Endothelial cell of umbilical vein (primary cell): ENCODE data around the gene LAMC3. TPM values are rescaled to one million over a fixed set of nuclear protein-coding genes. Genes with fewer than 3 reads are reported as not detected.

Source experiments
- BruUV-seq: library from RNA; stranded (reverse); fragments of 400-500 nt; replicated peaks from 2 replicates; lab custom pipeline; 2021; lab: Mats Ljungman, UMichigan
- CTCF ChIA-PET: fragments of 300-600, 350-600 bp; sonication (Branson Sonifier 250); formaldehyde crosslinking; loops from one replicate; lab custom pipeline; 2021; ENCODE audit warnings: antibody characterized with exemption, inconsistent platforms; lab: Charles Lee
- POLR2A ChIA-PET: fragments of 300-600, 350-600 bp; sonication (Branson Sonifier 250); formaldehyde crosslinking; loops from one replicate; lab custom pipeline; 2021; ENCODE audit warnings: antibody characterized with exemption, inconsistent platforms; lab: Charles Lee
- DNase-seq: peaks from one replicate; pipeline ENCODE4 v3.0.0-alpha.2; 2011; ENCODE audit warnings: low read depth, low spot score
- FAIRE-seq: peaks from 2 replicates; lab custom pipeline; 2011; peaks lifted over from hg19 to GRCh38; lab: Jason Lieb, UNC
- H2AFZ ChIP-seq: 2 replicates; pipeline ENCODE4 v1.6.0; 2012; ENCODE audit warnings: low read depth, low read length, control low read depth, inconsistent platforms
- H3K27ac ChIP-seq: 2 replicates; pipeline ENCODE4 v1.5.1; 2011; ENCODE audit warnings: low read depth, mild to moderate bottlenecking, control low read depth, low read length, moderate library complexity; ENCODE audit not compliant: insufficient read depth
- H3K27me3 ChIP-seq, 2 experiments: 2 replicates each; pipeline versions ENCODE4 v1.6.0 to v1.6.1; 2011; ENCODE audit warnings: low read length in 2 of 2, mixed read lengths in 1 of 2; ENCODE audit not compliant: control insufficient read depth in 2 of 2, insufficient read depth in 2 of 2
- H3K36me3 ChIP-seq, 2 experiments: 2 replicates in 1 of 2; 3 replicates in 1 of 2; pipeline ENCODE4 v1.5.1; 2011; ENCODE audit warnings: low read length in 2 of 2, mild to moderate bottlenecking in 1 of 2, moderate library complexity in 1 of 2; ENCODE audit not compliant: control insufficient read depth in 2 of 2, insufficient read depth in 2 of 2; ENCODE audit errors: extremely low read depth in 1 of 2
- H3K4me1 ChIP-seq: 3 replicates; pipeline ENCODE4 v1.5.1; 2011; ENCODE audit warnings: mild to moderate bottlenecking, low read length; ENCODE audit not compliant: control insufficient read depth, insufficient read depth; ENCODE audit errors: extremely low read depth
- H3K4me2 ChIP-seq: 2 replicates; pipeline ENCODE4 v1.6.1; 2011; ENCODE audit warnings: low read length, control low read depth, mixed read lengths; ENCODE audit not compliant: insufficient read depth
- H3K4me3 ChIP-seq, 3 experiments: fragments of 200-600 bp in 1 of 3; sonication (generic), shearing (Covaris generic) in 1 of 3; replicated peaks in 1 of 3; 2 replicates each; pipeline ENCODE4 v1.5.1; 2011 to 2016; ENCODE audit warnings: control low read depth in 3 of 3, low read length in 3 of 3, mild to moderate bottlenecking in 2 of 3, inconsistent platforms in 1 of 3, low read depth in 1 of 3, moderate library complexity in 1 of 3; ENCODE audit not compliant: insufficient read depth in 1 of 3
- H3K79me2 ChIP-seq: 2 replicates; pipeline ENCODE4 v1.6.0; 2012; ENCODE audit warnings: low read length, inconsistent platforms; ENCODE audit not compliant: control insufficient read depth, insufficient read depth
- H3K9ac ChIP-seq: replicated peaks from 2 replicates; pipeline ENCODE3; 2011; ENCODE audit warnings: low read length, control low read depth; ENCODE audit not compliant: insufficient read depth; ENCODE audit errors: extremely low read depth
- H3K9me1 ChIP-seq: replicated peaks from 3 replicates; pipeline ENCODE4 v1.6.0; 2011; ENCODE audit warnings: mild to moderate bottlenecking, low read length; ENCODE audit not compliant: control insufficient read depth, insufficient read depth; ENCODE audit errors: extremely low read depth
- H3K9me3 ChIP-seq: replicated peaks from 2 replicates; pipeline ENCODE4 v1.5.1; 2012; ENCODE audit warnings: low read length, inconsistent platforms; ENCODE audit not compliant: control insufficient read depth, insufficient read depth
- H4K20me1 ChIP-seq: replicated peaks from 2 replicates; pipeline ENCODE3; 2011; ENCODE audit warnings: mild to moderate bottlenecking, low read length; ENCODE audit not compliant: control insufficient read depth, insufficient read depth; ENCODE audit errors: extremely low read depth
- CTCF ChIP-seq, 2 donors: IDR thresholded peaks; 1 replicate in 1 of 2; 2 replicates in 1 of 2; pipeline ENCODE4 v1.5.1; 2011; ENCODE audit warnings: low read length in 2 of 2, mild to moderate bottlenecking in 2 of 2, moderate library complexity in 2 of 2, control low read depth in 1 of 2, inconsistent platforms in 1 of 2, low read depth in 1 of 2; ENCODE audit not compliant: insufficient read depth in 1 of 2; ENCODE audit errors: extremely low read depth in 1 of 2
- EZH2 ChIP-seq: IDR thresholded peaks from 2 replicates; pipeline ENCODE4 v1.6.1; 2012; ENCODE audit warnings: borderline replicate concordance, low read depth, mild to moderate bottlenecking, moderate library complexity, low read length, inconsistent platforms; ENCODE audit not compliant: severe bottlenecking
- FOS ChIP-seq: IDR thresholded peaks from 2 replicates; pipeline ENCODE4 v1.6.1; 2011; ENCODE audit warnings: mild to moderate bottlenecking, low read length, moderate library complexity, borderline replicate concordance; ENCODE audit not compliant: insufficient read depth
- GATA2 ChIP-seq: IDR thresholded peaks from 2 replicates; pipeline ENCODE4 v1.7.0; 2011; ENCODE audit warnings: low read depth, mild to moderate bottlenecking, moderate library complexity, mixed read lengths, low read length; ENCODE audit not compliant: insufficient read length, insufficient read depth
- JUN ChIP-seq: IDR thresholded peaks from 2 replicates; pipeline ENCODE4 v1.6.1; 2011; ENCODE audit warnings: borderline replicate concordance, low read depth; ENCODE audit not compliant: insufficient read length, insufficient read depth
- MAX ChIP-seq: IDR thresholded peaks from 2 replicates; pipeline ENCODE4 v1.6.1; 2011; ENCODE audit not compliant: insufficient read depth, insufficient read length
- MYC ChIP-seq: IDR thresholded peaks from one replicate; pipeline ENCODE4 v1.6.1; 2011; ENCODE audit warnings: mild to moderate bottlenecking, low read depth, low read length
- POLR2A ChIP-seq: IDR thresholded peaks from 2 replicates; pipeline ENCODE4 v1.6.1; 2012; ENCODE audit warnings: low read depth, mild to moderate bottlenecking, control low read depth, low read length
- POLR2AphosphoS5 ChIP-seq: IDR thresholded peaks from 2 replicates; pipeline ENCODE4 v1.6.1; 2012; ENCODE audit warnings: low read depth, mild to moderate bottlenecking, control low read depth, low read length, moderate library complexity; ENCODE audit not compliant: insufficient read depth
- dilution Hi-C: fragments of 300-500 bp; cut with MboI; formaldehyde crosslinking; loops from one replicate; pipeline ENCODE4 v1.15.0; 2019; ENCODE audit warnings: low sequenced_read_pairs; ENCODE audit not compliant: extremely low pct_ligation_motif_present
- intact Hi-C: fragments of 100-400 bp; cut with micrococcal nuclease; formaldehyde crosslinking; loops from one replicate; pipeline ENCODE4 v1.10.0; 2022
- polyA plus RNA-seq, 4 experiments: library from polyadenylated mRNA; depleted of rRNA in 3 of 4; stranded (reverse) in 3 of 4; unstranded in 1 of 4; fragments of >200 nt; gene quantifications; 2 replicates each; pipeline versions ENCODE4 v1.2.1 to v1.2.3, GENCODE V29; 2011 to 2012; ENCODE audit warnings: missing spikeins in 1 of 4
- total RNA-seq: library from RNA; stranded (reverse); gene quantifications from 2 replicates; pipeline ENCODE4 v1.2.3, GENCODE V29; 2021

Gene LAMC3
- total and polyA plus RNA-seq, 2 donors (not counting 3 experiments of a cell fraction or from before 2014, with no cell fraction given), result 0.18 to 0.38 TPM

- no peaks in the 10 kb centered on the region for H4K20me1 ChIP-seq
- dilution Hi-C loops, result no loop called here
- FAIRE-seq (no peak), DNase-seq (no peak)
- no peak overlapping the region for H3K4me2 ChIP-seq
- H3K9ac ChIP-seq, result no peak overlapping the region
- H3K27me3 ChIP-seq, result peaks cover 9 to 15% of the 10 kb centered on the region in 2 experiments
- CTCF ChIA-PET, result interaction anchor here (0.7 to 5.5 kb wide), 3 partner anchors 19 to 319 kb away, joined by 3 to 30 read pairs (median 5); no protein-coding TSS in a partner anchor
- H3K9me1 ChIP-seq, result no peaks in the 10 kb centered on the region
- TF ChIP-seq MYC (no peak), MAX (no peak), GATA2 (no peak), EZH2 (no peak), POLR2AphosphoS5 (no peak), JUN (no peak), FOS (no peak), POLR2A (no peak), CTCF (IDR thresholded peaks at IDR 0.05; ENCODE audit: extremely low read depth in 1 of 2, insufficient read depth in 1 of 2, low read depth in 1 of 2, low read length in 2 of 2) (no peak)
- H3K4me1 ChIP-seq, result no peaks in the 10 kb centered on the region
- H3K27ac ChIP-seq, result no peak overlapping the region
- POLR2A ChIA-PET, result no interaction called here
- intact Hi-C loops, result no loop called here
- H2AFZ ChIP-seq, result no peak overlapping the region
- H3K9me3 ChIP-seq, result no peaks in the 10 kb centered on the region
- BruUV-seq, result no TSS peak
- H3K4me3 ChIP-seq, result no peak overlapping the region
- H3K79me2 ChIP-seq, result no peaks in the 10 kb centered on the region
- H3K36me3 ChIP-seq, result no peaks in the 10 kb centered on the region
Observed at GRCh38 chr9:131020388-131020787, 11.4 kb downstream of the LAMC3 start.
